ENCODE results near the gene URI1.
"Not testable (repeated sequence)": the region's sequence is repeated elsewhere in the genome, so short reads cannot be mapped to it uniquely, and the experiment has no call there.

URI1 gene

GRCh38 chr19:30024091-30024490 is 82.1 kb downstream of the URI1 start:
- DNase-seq (ENCODE audit: low spot score) = no peak

GRCh38 chr19:30026933-30027332 is 84.9 kb downstream of the URI1 start:
- no peak for DNase-seq (ENCODE audit: low spot score)

- DNase-seq (ENCODE audit: low spot score) = no peak
Observed at GRCh38 chr19:30028118-30028991, 86.3 kb downstream of the URI1 start.

- DNase-seq (ENCODE audit: low spot score) = no peak
Observed at GRCh38 chr19:30028992-30029343, 86.9 kb downstream of the URI1 start.

GRCh38 chr19:30029721-30030510 is 87.9 kb downstream of the URI1 start:
- DNase-seq (ENCODE audit: low spot score) = no peak

- no peak for DNase-seq (ENCODE audit: low spot score)
Observed at GRCh38 chr19:30034321-30034720, 92.3 kb downstream of the URI1 start.

- no peak for DNase-seq (ENCODE audit: low spot score)
Observed at GRCh38 chr19:30036154-30037129, 94.4 kb downstream of the URI1 start.

- no peak for DNase-seq (ENCODE audit: low spot score)
Observed at GRCh38 chr19:30037835-30038234, 95.8 kb downstream of the URI1 start.

- not testable (repeated sequence) for DNase-seq (ENCODE audit: low spot score)
Observed at GRCh38 chr19:30041931-30042330, 99.9 kb downstream of the URI1 start.

- not testable (repeated sequence) for DNase-seq (ENCODE audit: low spot score)
Observed at GRCh38 chr19:30043008-30043407, 101.0 kb downstream of the URI1 start.

GRCh38 chr19:30044273-30045248 is 102.5 kb downstream of the URI1 start:
- DNase-seq (ENCODE audit: low spot score) = no peak

GRCh38 chr19:30046522-30046921 is 104.5 kb downstream of the URI1 start:
- no peak for DNase-seq (ENCODE audit: low spot score)

GRCh38 chr19:30047432-30047831 is 105.4 kb downstream of the URI1 start:
- DNase-seq (ENCODE audit: low spot score) = no peak

- no peak for DNase-seq (ENCODE audit: low spot score)
Observed at GRCh38 chr19:30049226-30049625, 107.2 kb downstream of the URI1 start.

GRCh38 chr19:30049846-30050667 is 108.0 kb downstream of the URI1 start:
- no peak for DNase-seq (ENCODE audit: low spot score)

GRCh38 chr19:30052122-30053075 is 110.4 kb downstream of the URI1 start:
- DNase-seq (ENCODE audit: low spot score) = no peak

GRCh38 chr19:30053558-30053957 is 111.5 kb downstream of the URI1 start:
- no peak for DNase-seq (ENCODE audit: low spot score)

- DNase-seq (ENCODE audit: low spot score) = no peak
Observed at GRCh38 chr19:30054210-30054609, 112.2 kb downstream of the URI1 start.

GRCh38 chr19:30056580-30056979 is 114.5 kb downstream of the URI1 start:
- no peak for DNase-seq (ENCODE audit: low spot score)
